Body of pancreas (tissue), 4 donors: Measurements from ENCODE around the gene SHISA5. TPM values are rescaled to one million over a fixed set of nuclear protein-coding genes. Genes with fewer than 3 reads are reported as not detected.
"Not testable (repeated sequence)": the region's sequence is repeated elsewhere in the genome, so short reads cannot be mapped to it uniquely, and the experiment has no call there.

Experiments used
- ATAC-seq: fragments of 150-250 bp; one replicate; pipeline ENCODE4 v1.9.1; 2016
- DNase-seq, 4 donors: peaks; one replicate each; pipeline ENCODE4 v3.0.0-alpha.2; 2019
- H3K27ac ChIP-seq, 4 donors: fragments of 200-600 bp; sonication (generic); 1 replicate in 3 of 4; 2 replicates in 1 of 4; pipeline versions ENCODE4 v1.5.1 to v1.6.1; 2016 to 2019; ENCODE audit warnings: mild to moderate bottlenecking in 1 of 4, mixed read lengths in 1 of 4, moderate library complexity in 1 of 4
- H3K27me3 ChIP-seq, 2 donors: fragments of 200-600 bp; sonication (generic); one replicate each; pipeline ENCODE4 v1.6.0; 2016; ENCODE audit warnings: mild to moderate bottlenecking in 1 of 2
- H3K36me3 ChIP-seq, 2 donors: fragments of 200-600 bp; sonication (generic); replicated peaks in 1 of 2; 2 replicates each; pipeline ENCODE4 v1.5.1; 2016; ENCODE audit warnings: low read depth in 2 of 2; ENCODE audit not compliant: insufficient read depth in 1 of 2
- H3K4me1 ChIP-seq: fragments of 200-600 bp; sonication (generic); one replicate; pipeline ENCODE4 v1.6.0; 2016
- H3K4me3 ChIP-seq, 2 donors: fragments of 200-600 bp; sonication (generic); 1 replicate in 1 of 2; 2 replicates in 1 of 2; pipeline ENCODE4 v1.5.1; 2016 to 2019
- H3K9me3 ChIP-seq, 3 donors: fragments of 200-600 bp; sonication (generic); 1 replicate in 2 of 3; 2 replicates in 1 of 3; pipeline ENCODE4 v1.5.1; 2016
- POLR2A ChIP-seq, 3 donors: fragments of 450-650 bp; IDR thresholded peaks; one replicate each; pipeline ENCODE4 v1.6.1; 2016; ENCODE audit warnings: antibody characterized with exemption in 3 of 3, mild to moderate bottlenecking in 2 of 3
- WGBS, 2 donors: methylation state at CpG; one replicate each; pipeline ENCODE4 v1.1.5; 2017; 5-methylcytosine and 5-hydroxymethylcytosine counted together
- intact Hi-C: fragments of 100-400 bp; cut with DNase I; formaldehyde crosslinking; loops from one replicate; pipeline ENCODE4 v1.15.1; 2023
- total RNA-seq, 2 donors: library from RNA; depleted of rRNA; stranded (reverse); fragments of >200 nt; gene quantifications; one replicate each; pipeline ENCODE4 v1.1.0, GENCODE V29; 2016
- TF ChIP-seq, protein P1 (sequence below), 7 experiments: fragments of 450-650 bp in 4 of 7; fragments of 200-600 bp in 3 of 7; sonication (generic) in 3 of 7; IDR thresholded peaks; one replicate each; pipeline ENCODE4 v1.5.1; 2016 to 2019; ENCODE audit warnings: antibody characterized with exemption in 7 of 7

Gene SHISA5
- total RNA-seq, 2 donors from 2014 or later, result 46.5 to 48.5 TPM

- intact Hi-C loops, result no loop called here
- 76 to 80% methylated on average over 8 to 9 of the region's 9 CpGs for WGBS, 2 donors
Measured at GRCh38 chr3:48476426-48477053, 27.4 kb downstream of the SHISA5 start.

DNA sequence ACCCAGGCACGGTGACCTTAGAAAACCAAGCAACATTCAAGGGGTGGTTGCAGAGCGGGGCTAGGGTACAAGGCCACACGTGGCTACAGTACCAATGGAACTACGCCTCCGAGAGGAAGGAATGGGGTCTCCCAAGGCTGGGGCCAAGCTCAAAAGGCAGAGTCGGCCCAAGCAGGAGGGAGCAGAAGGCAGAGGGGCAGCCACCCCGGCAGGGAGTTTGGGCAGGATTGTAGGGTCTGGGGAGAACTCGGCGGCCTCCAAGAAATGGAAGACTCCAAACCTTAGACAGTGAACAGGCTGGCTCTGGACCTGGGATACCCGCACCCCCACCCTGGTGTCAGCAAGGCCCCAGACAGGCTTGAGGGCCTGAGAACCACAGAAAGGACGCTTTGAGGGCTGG is 28.8 kb downstream of the SHISA5 start:
- H3K4me1 ChIP-seq, result peaks cover 29% of the 10 kb centered on the region
- ATAC-seq (no peak), DNase-seq (no peak)
- no peaks in the 10 kb centered on the region for H3K27me3 ChIP-seq
- WGBS, 2 donors, result 81 to 93% methylated on average over 8 to 11 of the region's 11 CpGs
- H3K36me3 ChIP-seq, result no peaks in the 10 kb centered on the region
- intact Hi-C loops, result no loop called here
- no peak overlapping the region for H3K4me3 ChIP-seq
- no peaks in the 10 kb centered on the region for H3K9me3 ChIP-seq
- TF ChIP-seq POLR2A (IDR thresholded peaks at IDR 0.05), result no peak
- TF ChIP-seq, protein P1, sequence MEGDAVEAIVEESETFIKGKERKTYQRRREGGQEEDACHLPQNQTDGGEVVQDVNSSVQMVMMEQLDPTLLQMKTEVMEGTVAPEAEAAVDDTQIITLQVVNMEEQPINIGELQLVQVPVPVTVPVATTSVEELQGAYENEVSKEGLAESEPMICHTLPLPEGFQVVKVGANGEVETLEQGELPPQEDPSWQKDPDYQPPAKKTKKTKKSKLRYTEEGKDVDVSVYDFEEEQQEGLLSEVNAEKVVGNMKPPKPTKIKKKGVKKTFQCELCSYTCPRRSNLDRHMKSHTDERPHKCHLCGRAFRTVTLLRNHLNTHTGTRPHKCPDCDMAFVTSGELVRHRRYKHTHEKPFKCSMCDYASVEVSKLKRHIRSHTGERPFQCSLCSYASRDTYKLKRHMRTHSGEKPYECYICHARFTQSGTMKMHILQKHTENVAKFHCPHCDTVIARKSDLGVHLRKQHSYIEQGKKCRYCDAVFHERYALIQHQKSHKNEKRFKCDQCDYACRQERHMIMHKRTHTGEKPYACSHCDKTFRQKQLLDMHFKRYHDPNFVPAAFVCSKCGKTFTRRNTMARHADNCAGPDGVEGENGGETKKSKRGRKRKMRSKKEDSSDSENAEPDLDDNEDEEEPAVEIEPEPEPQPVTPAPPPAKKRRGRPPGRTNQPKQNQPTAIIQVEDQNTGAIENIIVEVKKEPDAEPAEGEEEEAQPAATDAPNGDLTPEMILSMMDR (IDR thresholded peaks at IDR 0.05), result no peak
- no peak overlapping the region for H3K27ac ChIP-seq

More at GRCh38 chr3:48476426-48477053, 27.4 kb downstream of the SHISA5 start:
- no peak for TF ChIP-seq POLR2A (IDR thresholded peaks at IDR 0.05)
- TF ChIP-seq, protein P1 (IDR thresholded peaks at IDR 0.05), result no peak
- DNase-seq, result no peak
- H3K4me1 ChIP-seq, result peaks cover 17% of the 10 kb centered on the region
- no peaks in the 10 kb centered on the region for H3K36me3 ChIP-seq
- no peak overlapping the region for H3K27ac ChIP-seq
- H3K4me3 ChIP-seq, result no peak overlapping the region
- no peaks in the 10 kb centered on the region for H3K9me3 ChIP-seq
- no peak for ATAC-seq
- H3K27me3 ChIP-seq, result no peaks in the 10 kb centered on the region

GRCh38 chr3:48474619-48475018 is 29.4 kb downstream of the SHISA5 start:
- TF ChIP-seq, protein P1 (IDR thresholded peaks at IDR 0.05), result no peak
- no peak for TF ChIP-seq POLR2A (IDR thresholded peaks at IDR 0.05)
- H3K27ac ChIP-seq, result no peak overlapping the region
- WGBS, 2 donors, result 81 to 83% methylated on average over 4 of the region's 4 CpGs
- no peaks in the 10 kb centered on the region for H3K9me3 ChIP-seq
- no peaks in the 10 kb centered on the region for H3K27me3 ChIP-seq
- no peaks in the 10 kb centered on the region for H3K36me3 ChIP-seq
- H3K4me3 ChIP-seq, result no peak overlapping the region
- H3K4me1 ChIP-seq, result peaks cover 34% of the 10 kb centered on the region
- ATAC-seq (no peak), DNase-seq (no peak)
- intact Hi-C loops, result no loop called here

- WGBS, 2 donors, result 93 to 99% methylated on average over 4 of the region's 4 CpGs
- ATAC-seq, H3K27me3 ChIP-seq, DNase-seq, H3K9me3 ChIP-seq, intact Hi-C loops, H3K36me3 ChIP-seq, H3K4me3 ChIP-seq: not testable (repeated sequence)
- peak overlapping the region in 2 of 4 donors; percentile 93 to 98 for H3K27ac ChIP-seq
- H3K4me1 ChIP-seq, result peaks cover 40% of the 10 kb centered on the region
Measured at GRCh38 chr3:48474031-48474430, 29.9 kb downstream of the SHISA5 start.

GRCh38 chr3:48473617-48473952 is 30.4 kb downstream of the SHISA5 start:
- H3K4me1 ChIP-seq, result peaks cover 45% of the 10 kb centered on the region
- TF ChIP-seq, protein P1 (IDR thresholded peaks at IDR 0.05), result no peak
- no peak for TF ChIP-seq POLR2A (IDR thresholded peaks at IDR 0.05)

More at GRCh38 chr3:48473617-48473952, 30.4 kb downstream of the SHISA5 start:
- WGBS, 2 donors, result 59 to 64% methylated on average over 5 of the region's 5 CpGs
- Histone ChIP-seq H3K4me3 (no peak overlapping the region), H3K27me3 (no peaks in the 10 kb centered on the region), H3K36me3 (peaks cover 0 to 2% of the 10 kb centered on the region in 2 donors), H3K9me3 (no peaks in the 10 kb centered on the region), H3K27ac (peak overlapping the region; percentile 93 to 98 (median 96))
- no peak for ATAC-seq
- no peak for DNase-seq
- intact Hi-C loops, result no loop called here
